Thymus (tissue), 11 donors: ENCODE data around the gene HTT-AS. TPM values are rescaled to one million over a fixed set of nuclear protein-coding genes. Genes with fewer than 3 reads are reported as not detected.
"Not testable (repeated sequence)": the region's sequence is repeated elsewhere in the genome, so short reads cannot be mapped to it uniquely, and the experiment has no call there.

Experiments used
- DNase-seq, 9 donors: peaks; one replicate each; pipeline ENCODE4 v3.0.0-alpha.2; 2013; ENCODE audit warnings: low spot score in 9 of 9, low read depth in 6 of 9, missing footprints in 1 of 9
- H3K27ac ChIP-seq, 2 donors: one replicate each; pipeline ENCODE4 v1.5.1; 2013; ENCODE audit warnings: control low read depth in 1 of 2, low read depth in 1 of 2, low read length in 1 of 2, mild to moderate bottlenecking in 1 of 2, moderate library complexity in 1 of 2
- H3K27me3 ChIP-seq, 2 donors: one replicate each; pipeline ENCODE4 v1.5.1; 2013; ENCODE audit warnings: low read length in 1 of 2; ENCODE audit not compliant: control insufficient read depth in 2 of 2, insufficient read depth in 1 of 2
- H3K36me3 ChIP-seq, 2 donors: one replicate each; pipeline ENCODE4 v1.5.1; 2013; ENCODE audit warnings: low read length in 1 of 2, mild to moderate bottlenecking in 1 of 2, moderate library complexity in 1 of 2; ENCODE audit not compliant: control insufficient read depth in 2 of 2, insufficient read depth in 2 of 2
- H3K4me1 ChIP-seq, 2 donors: one replicate each; pipeline ENCODE4 v1.5.1; 2013; ENCODE audit warnings: low read length in 2 of 2; ENCODE audit not compliant: control insufficient read depth in 2 of 2, insufficient read depth in 2 of 2
- H3K4me3 ChIP-seq, 2 donors: one replicate each; pipeline ENCODE4 v1.5.1; 2013; ENCODE audit warnings: low read length in 2 of 2, control low read depth in 1 of 2, mild to moderate bottlenecking in 1 of 2
- H3K9me3 ChIP-seq, 2 donors: one replicate each; pipeline ENCODE4 v1.5.1; 2013; ENCODE audit warnings: low read length in 1 of 2, mild to moderate bottlenecking in 1 of 2; ENCODE audit not compliant: control insufficient read depth in 2 of 2, insufficient read depth in 1 of 2
- WGBS: extraction: QIAGEN DNeasy Blood & Tissue Kit; methylation state at CpG from one replicate; pipeline ENCODE4 v1.1.7; 2013; 5-methylcytosine and 5-hydroxymethylcytosine counted together
- polyA plus RNA-seq: library from polyadenylated mRNA; stranded (reverse); fragments of 200-250 nt; gene quantifications from one replicate; pipeline ENCODE4 v1.2.3, GENCODE V29; 2013
- total RNA-seq: library from RNA; stranded (reverse); fragments of 120-200 nt; gene quantifications from one replicate; pipeline ENCODE4 v1.2.4, GENCODE V29; 2013
- donor health status: healthy.

HTT-AS gene
- total and polyA plus RNA-seq, 2 donors, result not detected

DNA sequence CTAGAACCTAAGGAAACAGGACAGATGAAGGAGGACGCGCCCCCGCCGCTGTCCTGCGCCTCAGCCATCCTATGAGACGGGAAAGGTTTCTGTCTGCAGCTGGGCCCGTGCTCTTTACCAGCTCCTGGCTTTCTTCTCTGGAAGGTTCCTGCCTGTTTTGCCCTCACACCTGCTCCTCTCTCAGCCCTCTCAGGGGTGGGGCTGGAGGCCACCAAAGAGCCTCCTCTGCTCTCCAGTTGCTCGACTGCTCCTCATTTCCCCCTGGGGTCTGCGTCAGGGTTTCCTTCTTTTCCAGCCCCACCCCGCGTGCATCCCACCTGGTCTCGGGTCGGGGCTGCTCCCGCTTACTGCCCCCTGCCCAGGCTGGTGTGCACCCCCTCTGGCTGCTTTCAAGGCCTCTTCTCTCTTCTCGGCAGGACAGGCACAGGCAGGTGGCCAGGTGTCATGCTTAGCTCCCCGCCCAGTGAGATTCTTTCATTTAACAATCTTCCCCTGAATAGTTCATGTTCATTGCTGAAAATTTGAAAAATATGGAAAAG lies 4.6 kb downstream of the HTT-AS start:
- H3K4me1 ChIP-seq, result peaks cover 4 to 6% of the 10 kb centered on the region in 2 donors
- no peaks in the 10 kb centered on the region for H3K9me3 ChIP-seq
- no peak for DNase-seq
- H3K27ac ChIP-seq, result no peak overlapping the region
- peaks cover 0 to 6% of the 10 kb centered on the region in 2 donors for H3K27me3 ChIP-seq
- H3K36me3 ChIP-seq, result no peaks in the 10 kb centered on the region
- no peak overlapping the region for H3K4me3 ChIP-seq
- WGBS, result 90% methylated on average over 16 of the region's 16 CpGs

- no peak overlapping the region for H3K27ac ChIP-seq
Measured at GRCh38 chr4:3067473-3068001, 6.8 kb downstream of the HTT-AS start.

GRCh38 chr4:3066836-3067400 lies 7.4 kb downstream of the HTT-AS start:
- no peaks in the 10 kb centered on the region for H3K4me1 ChIP-seq
- H3K27ac ChIP-seq, result no peak overlapping the region
- H3K4me3 ChIP-seq, result no peak overlapping the region
- H3K27me3 ChIP-seq, result peaks cover 0 to 4% of the 10 kb centered on the region in 2 donors
- no peaks in the 10 kb centered on the region for H3K9me3 ChIP-seq
- WGBS, result 97% methylated on average over 6 of the region's 6 CpGs
- no peak for DNase-seq
- no peaks in the 10 kb centered on the region for H3K36me3 ChIP-seq

More at GRCh38 chr4:3067473-3068001, 6.8 kb downstream of the HTT-AS start:
- no peak overlapping the region for H3K4me3 ChIP-seq
- H3K27me3 ChIP-seq, result peaks cover 0 to 4% of the 10 kb centered on the region in 2 donors
- H3K36me3 ChIP-seq, result no peaks in the 10 kb centered on the region
- no peak for DNase-seq
- H3K9me3 ChIP-seq, result no peaks in the 10 kb centered on the region
- H3K4me1 ChIP-seq, result no peaks in the 10 kb centered on the region
- WGBS, result 95% methylated on average over 6 of the region's 6 CpGs

GRCh38 chr4:3065551-3065950 lies 8.8 kb downstream of the HTT-AS start:
- DNase-seq, result no peak
- H3K4me1 ChIP-seq, result no peaks in the 10 kb centered on the region
- peaks cover 0 to 4% of the 10 kb centered on the region in 2 donors for H3K27me3 ChIP-seq
- H3K9me3 ChIP-seq, result no peaks in the 10 kb centered on the region
- H3K4me3 ChIP-seq, result no peak overlapping the region
- no peak overlapping the region for H3K27ac ChIP-seq
- 86% methylated on average over 3 of the region's 3 CpGs for WGBS
- no peaks in the 10 kb centered on the region for H3K36me3 ChIP-seq

GRCh38 chr4:3062471-3062870 lies 11.9 kb downstream of the HTT-AS start:
- Histone ChIP-seq H3K36me3 (no peaks in the 10 kb centered on the region), H3K4me3 (no peak overlapping the region), H3K9me3 (no peaks in the 10 kb centered on the region), H3K27me3 (peaks cover 0 to 4% of the 10 kb centered on the region in 2 donors), H3K27ac (no peak overlapping the region), H3K4me1 (peaks cover 0 to 3% of the 10 kb centered on the region in 2 donors)
- 93% methylated on average over 12 of the region's 12 CpGs for WGBS
- no peak for DNase-seq

DNA sequence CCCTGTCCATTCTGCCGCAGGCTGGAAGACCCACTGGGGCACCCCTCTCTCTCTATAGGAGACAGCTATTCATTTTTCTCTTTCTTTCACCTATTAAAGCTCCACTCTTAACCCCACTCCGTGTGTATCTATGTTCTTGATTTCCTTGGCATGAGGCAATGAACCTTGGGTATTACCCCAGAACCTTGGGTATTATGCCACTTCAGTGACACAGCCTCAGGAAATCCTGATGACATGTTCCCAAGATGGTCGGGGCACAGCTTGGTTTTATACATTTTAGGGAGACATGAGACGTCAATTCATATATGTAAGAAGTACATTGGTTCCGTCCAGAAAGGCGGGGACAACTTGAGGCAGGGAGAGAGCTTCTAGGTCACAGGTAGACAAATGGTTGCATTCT lies 13.4 kb downstream of the HTT-AS start:
- Histone ChIP-seq H3K4me1 (peaks cover 0 to 3% of the 10 kb centered on the region in 2 donors), H3K9me3 (no peaks in the 10 kb centered on the region), H3K27ac (no peak overlapping the region), H3K4me3 (no peak overlapping the region), H3K27me3 (peaks cover 0 to 4% of the 10 kb centered on the region in 2 donors), H3K36me3 (no peaks in the 10 kb centered on the region)
- 97% methylated on average over 6 of the region's 6 CpGs for WGBS
- no peak for DNase-seq

GRCh38 chr4:3059943-3060342 lies 14.4 kb downstream of the HTT-AS start:
- H3K4me3 ChIP-seq, result no peak overlapping the region

GRCh38 chr4:3054169-3054759 lies 20.1 kb downstream of the HTT-AS start:
- WGBS, result 98% methylated on average over 2 of the region's 2 CpGs

More at GRCh38 chr4:3059943-3060342, 14.4 kb downstream of the HTT-AS start:
- DNase-seq, result no peak
- no peaks in the 10 kb centered on the region for H3K36me3 ChIP-seq
- peaks cover 0 to 6% of the 10 kb centered on the region in 2 donors for H3K9me3 ChIP-seq
- peaks cover 0 to 4% of the 10 kb centered on the region in 2 donors for H3K27me3 ChIP-seq
- H3K27ac ChIP-seq, result no peak overlapping the region
- WGBS, result 95% methylated on average over 6 of the region's 6 CpGs
- peaks cover 0 to 3% of the 10 kb centered on the region in 2 donors for H3K4me1 ChIP-seq

DNA sequence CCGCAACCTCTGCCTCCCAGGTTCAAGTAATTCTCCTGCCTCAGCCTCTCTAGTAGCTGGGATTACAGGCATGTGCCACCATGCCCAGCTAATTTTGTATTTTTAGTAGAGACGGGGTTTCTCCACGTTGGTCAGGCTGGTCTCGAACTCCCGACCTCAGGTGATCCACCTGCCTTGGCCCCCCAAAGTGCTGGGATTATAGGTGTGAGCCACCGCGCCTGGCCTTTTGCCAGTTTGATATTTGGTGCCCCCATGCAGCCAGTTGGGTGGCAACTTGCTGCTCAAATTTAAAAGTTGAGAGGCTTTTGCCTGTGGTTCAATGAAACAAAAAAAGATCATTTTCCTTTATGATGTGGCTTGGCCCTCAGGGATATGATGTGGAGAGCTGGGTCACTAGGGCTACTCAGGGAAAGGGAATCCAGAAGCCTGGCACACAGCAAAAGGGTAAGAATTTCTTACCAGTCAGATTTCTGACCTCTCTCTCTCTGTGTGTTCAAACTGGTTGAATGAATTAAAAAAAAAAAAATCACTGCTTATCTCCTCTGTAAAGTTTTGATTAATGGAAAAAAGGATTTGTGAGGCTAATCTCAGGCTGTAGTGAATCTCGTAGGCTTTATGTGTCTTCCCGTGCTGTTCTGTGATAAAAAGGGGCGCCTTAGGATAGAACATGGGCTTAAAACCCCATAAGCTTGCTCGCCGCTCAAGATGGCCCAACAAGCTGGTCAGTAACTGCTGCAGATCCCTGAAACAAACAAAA lies 23.0 kb downstream of the HTT-AS start:
- H3K9me3 ChIP-seq, H3K36me3 ChIP-seq, H3K27me3 ChIP-seq, H3K4me3 ChIP-seq, H3K4me1 ChIP-seq, DNase-seq, H3K27ac ChIP-seq: not testable (repeated sequence)
- WGBS, result 97% methylated on average over 10 of the region's 12 CpGs

More at GRCh38 chr4:3054169-3054759, 20.1 kb downstream of the HTT-AS start:
- Histone ChIP-seq H3K4me1 (peaks cover 0 to 3% of the 10 kb centered on the region in 2 donors), H3K27ac (no peak overlapping the region), H3K27me3 (no peaks in the 10 kb centered on the region), H3K4me3 (no peak overlapping the region), H3K9me3 (peaks cover 0 to 9% of the 10 kb centered on the region in 2 donors), H3K36me3 (no peaks in the 10 kb centered on the region)
- DNase-seq, result no peak
